Measurements from ENCODE around the gene NFKB2.
A peak's percentile ranks its signal among the peaks of the same experiment; 100 is the strongest.

NFKB2 gene

GRCh38 chr10:102422545-102423129, 27.1 kb downstream of the NFKB2 start:
- DNase-seq (ENCODE audit: low read depth, low spot score): peak; percentile 87

- no peak for DNase-seq (ENCODE audit: low read depth, low spot score)
Observed at GRCh38 chr10:102423372-102423968, 28.0 kb downstream of the NFKB2 start.

GRCh38 chr10:102424145-102424544, 28.6 kb downstream of the NFKB2 start:
- no peak for DNase-seq (ENCODE audit: low read depth, low spot score)

GRCh38 chr10:102424916-102425315, 29.4 kb downstream of the NFKB2 start:
- DNase-seq (ENCODE audit: low read depth, low spot score): no peak

GRCh38 chr10:102425444-102425843, 29.9 kb downstream of the NFKB2 start:
- no peak for DNase-seq (ENCODE audit: low read depth, low spot score)

GRCh38 chr10:102426803-102427287, 31.3 kb downstream of the NFKB2 start:
- DNase-seq (ENCODE audit: low read depth, low spot score): no peak

GRCh38 chr10:102429468-102429867, 34.0 kb downstream of the NFKB2 start:
- peak; percentile 58 for DNase-seq (ENCODE audit: low read depth, low spot score)

- no peak for DNase-seq (ENCODE audit: low read depth, low spot score)
Observed at GRCh38 chr10:102431452-102432124, 36.1 kb downstream of the NFKB2 start.

GRCh38 chr10:102432162-102432950, 36.9 kb downstream of the NFKB2 start, which contains the start of gene CUEDC2:
Gene CUEDC2, minus strand, starts transcription at chr10:102432574. Its CDS starts 7,386 bp downstream, at chr10:102425188.
- peak; percentile 98 for DNase-seq (ENCODE audit: low read depth, low spot score)

GRCh38 chr10:102433619-102434046, 38.1 kb downstream of the NFKB2 start:
- DNase-seq (ENCODE audit: low read depth, low spot score): no peak

GRCh38 chr10:102434394-102435132, 39.1 kb downstream of the NFKB2 start:
- DNase-seq (ENCODE audit: low read depth, low spot score): no peak

GRCh38 chr10:102435133-102435497, 39.6 kb downstream of the NFKB2 start:
- no peak for DNase-seq (ENCODE audit: low read depth, low spot score)

GRCh38 chr10:102435529-102436233, 40.2 kb downstream of the NFKB2 start:
- peak; percentile 76 for DNase-seq (ENCODE audit: low read depth, low spot score)

GRCh38 chr10:102436312-102436711, 40.8 kb downstream of the NFKB2 start:
- DNase-seq (ENCODE audit: low read depth, low spot score): no peak

GRCh38 chr10:102437515-102437914, 42.0 kb downstream of the NFKB2 start:
- no peak for DNase-seq (ENCODE audit: low read depth, low spot score)

- no peak for DNase-seq (ENCODE audit: low read depth, low spot score)
Observed at GRCh38 chr10:102438374-102438773, 42.9 kb downstream of the NFKB2 start.

GRCh38 chr10:102444851-102445250, 49.3 kb downstream of the NFKB2 start:
- DNase-seq (ENCODE audit: low read depth, low spot score): no peak

- DNase-seq (ENCODE audit: low read depth, low spot score): peak; percentile 82
Observed at GRCh38 chr10:102449321-102450123, 54.0 kb downstream of the NFKB2 start.

GRCh38 chr10:102450124-102450373, 54.5 kb downstream of the NFKB2 start:
- DNase-seq (ENCODE audit: low read depth, low spot score): no peak

Measured in ELF-1 (cell line).